ENCODE results near the gene DDO.
"Not testable (repeated sequence)": the region's sequence is repeated elsewhere in the genome, so short reads cannot be mapped to it uniquely, and the experiment has no call there.

DDO gene

DNA sequence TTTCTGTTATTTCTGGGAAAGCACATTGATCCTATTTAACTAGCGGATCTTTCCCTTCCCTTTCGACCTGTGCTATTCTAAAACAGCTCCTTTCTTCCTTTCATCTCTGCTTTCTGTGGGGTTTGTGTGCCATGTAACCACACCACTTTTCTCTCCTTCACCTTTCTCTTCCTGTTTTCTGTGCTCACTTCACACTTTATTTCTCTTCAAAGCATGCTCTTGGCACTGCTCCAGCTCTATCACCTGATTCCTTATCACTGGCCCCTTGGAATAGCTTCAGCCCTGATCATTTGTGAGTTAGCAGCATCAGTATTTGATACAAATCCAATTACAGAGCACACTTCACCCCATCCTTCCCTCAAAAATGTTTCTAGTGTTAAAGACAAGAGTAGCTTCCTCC, 49.1 kb downstream of the DDO start:
- no peak for DNase-seq

DNA sequence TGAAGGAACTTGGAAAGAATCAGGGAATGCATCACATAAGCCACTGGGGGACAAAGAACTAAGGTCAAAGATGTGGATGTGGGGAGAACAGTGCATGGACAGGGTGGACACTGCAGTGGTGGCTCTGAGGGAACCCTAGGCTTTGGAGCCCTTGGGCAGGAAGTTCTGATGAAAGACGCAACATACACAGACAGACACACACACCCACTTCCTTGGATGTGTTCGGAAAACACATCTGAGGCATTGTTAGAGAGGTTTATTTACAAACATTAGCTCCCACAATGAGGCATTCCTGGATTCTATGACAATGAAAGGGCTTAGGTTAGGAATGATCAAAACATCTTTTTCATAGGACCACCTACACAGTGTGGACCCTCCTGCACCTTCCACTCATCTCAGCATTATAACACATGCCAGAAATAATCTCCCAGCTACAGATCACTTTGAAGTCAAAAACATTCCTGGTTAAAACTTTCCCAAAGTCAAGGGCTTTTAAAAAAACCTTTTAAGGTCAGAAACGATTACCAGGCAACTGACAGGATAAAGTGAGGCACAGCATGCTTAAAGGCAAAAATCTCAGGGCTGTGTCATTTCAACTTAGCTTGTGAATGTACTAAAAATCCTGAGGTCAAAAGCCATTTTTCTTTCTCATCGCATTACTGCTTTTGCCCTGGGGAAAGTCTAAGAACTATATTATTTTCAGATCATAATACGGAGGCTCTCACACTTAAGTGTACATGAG, 50.8 kb downstream of the DDO start:
- no peak for DNase-seq

DNA sequence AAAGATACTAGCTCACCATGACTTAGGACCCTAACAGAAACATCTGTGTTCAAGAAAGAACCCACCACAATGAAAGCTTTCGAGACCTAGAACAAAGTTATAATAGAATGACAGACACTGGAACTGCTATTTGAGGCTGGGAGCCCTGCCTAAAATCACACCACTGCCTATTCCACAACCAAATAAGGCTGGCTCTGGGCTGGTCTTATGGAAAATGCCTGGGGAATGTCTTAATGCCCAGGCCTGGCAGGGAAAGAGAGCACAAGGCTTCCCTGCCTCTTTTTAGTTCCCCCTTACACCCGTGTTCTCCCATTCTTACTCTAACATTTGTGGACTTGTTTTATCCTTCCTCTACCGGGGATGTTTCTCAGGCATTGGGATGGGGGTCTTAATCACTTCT, 51.6 kb downstream of the DDO start:
- no peak for DNase-seq

DNA sequence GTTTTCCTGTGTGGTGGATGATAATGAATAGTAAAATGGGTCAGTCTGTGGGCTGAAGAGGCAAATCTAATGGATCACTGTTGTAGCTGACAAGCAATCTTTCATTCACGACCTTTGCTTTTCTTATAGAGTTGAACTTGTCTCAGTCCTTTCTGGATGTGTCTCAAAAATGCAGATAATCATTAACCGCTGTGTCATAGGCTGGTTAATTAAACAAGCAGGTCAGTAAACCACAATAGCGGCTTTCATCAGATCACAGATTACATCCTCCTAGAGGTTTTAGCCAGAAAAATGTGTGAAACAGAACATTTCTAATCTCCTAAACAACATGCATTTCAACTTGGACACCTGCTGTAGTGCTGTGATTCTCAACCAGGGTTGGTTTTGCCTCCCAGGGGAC, 54.7 kb downstream of the DDO start:
- DNase-seq, result no peak

DNA sequence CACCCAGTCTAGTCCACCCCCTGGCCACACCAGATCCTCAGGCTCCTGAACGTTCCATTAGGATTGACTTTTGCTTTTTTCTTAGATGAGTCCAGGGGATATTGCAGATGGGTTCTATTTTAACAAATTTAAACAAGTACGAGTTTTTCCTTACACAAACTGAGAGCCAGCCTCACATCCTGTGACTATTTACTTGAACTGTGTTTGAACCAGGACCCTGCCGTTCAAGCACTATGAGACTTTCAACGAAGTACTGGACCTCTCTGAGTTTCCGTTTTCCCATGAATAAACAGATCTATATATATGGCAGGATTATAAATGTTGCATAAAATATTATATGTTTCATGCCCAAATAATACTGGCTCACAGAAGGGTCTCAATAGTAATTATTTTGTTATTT, 55.8 kb downstream of the DDO start:
- DNase-seq, result no peak

DNA sequence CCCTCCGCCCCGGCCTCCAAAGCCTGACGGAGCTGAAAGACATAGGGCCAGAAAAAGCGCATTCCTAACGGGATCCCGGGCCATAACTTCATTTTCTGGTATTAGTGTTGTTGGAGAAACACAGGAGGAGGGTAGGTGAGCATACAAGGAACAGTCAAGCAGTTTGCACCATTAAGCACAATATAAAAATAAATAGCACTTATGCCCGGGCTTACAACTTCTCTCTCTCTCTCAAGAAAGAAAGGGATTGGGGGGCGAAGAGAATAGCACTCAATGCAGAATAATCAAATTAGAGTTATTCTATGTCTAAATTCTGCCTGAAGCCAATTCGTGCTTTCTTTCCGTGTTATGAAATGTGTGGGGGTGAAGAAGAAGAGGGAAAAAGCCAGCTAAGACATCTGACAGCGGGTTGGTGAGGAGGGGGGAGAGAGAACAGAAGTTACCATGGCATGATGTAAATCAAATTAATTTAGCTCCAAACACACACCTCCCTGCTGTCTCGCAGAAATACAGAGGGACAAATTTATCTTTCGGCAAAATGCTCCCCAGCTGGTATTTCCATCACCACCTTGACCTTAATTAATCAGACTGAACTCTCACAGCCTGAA, 56.7 kb downstream of the DDO start:
- no peak for DNase-seq

DNA sequence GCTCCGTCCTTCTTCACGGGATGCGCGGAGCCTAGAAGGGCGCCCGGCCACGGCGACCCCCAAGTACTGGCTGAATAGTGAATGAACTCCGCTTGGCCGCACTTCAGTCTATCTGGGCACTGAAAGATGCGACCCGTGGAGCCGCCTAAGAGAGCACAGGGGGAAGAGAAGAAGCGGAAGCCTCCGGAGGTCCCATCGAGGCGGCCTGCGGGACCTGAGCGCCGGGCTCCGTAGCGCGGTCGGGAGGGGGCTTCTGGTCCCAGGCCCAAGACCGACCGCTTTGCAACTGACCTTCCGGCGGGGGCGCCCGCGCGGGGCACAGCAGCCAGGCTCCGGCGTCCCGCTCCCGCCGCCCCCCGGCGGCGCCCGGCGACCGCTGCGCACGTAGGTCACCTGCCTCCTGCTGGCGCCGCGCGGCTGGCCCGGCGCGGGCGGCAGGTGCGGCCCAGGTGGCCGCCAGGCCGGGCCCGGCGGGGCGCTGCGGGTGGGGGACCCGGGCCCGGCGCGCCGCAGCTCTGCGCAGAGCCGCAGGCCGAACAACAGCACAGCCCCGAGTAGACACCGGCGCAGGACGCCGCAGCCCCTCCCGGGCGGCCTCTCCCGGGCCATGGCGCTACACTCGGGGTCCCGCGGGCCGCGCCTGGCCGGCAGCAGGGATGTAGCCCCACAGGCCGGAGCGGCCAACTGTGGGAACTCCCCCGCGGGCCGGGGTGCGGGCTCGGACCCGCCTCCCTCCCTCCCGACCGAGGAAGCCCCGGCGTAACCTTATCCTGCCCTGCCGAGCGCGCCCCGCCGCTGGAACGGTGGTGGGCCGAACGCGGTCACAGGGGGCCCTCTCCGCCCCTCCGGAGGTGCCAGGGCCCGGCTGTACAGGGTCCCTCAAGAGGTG, 57.5 kb downstream of the DDO start, which contains the start of gene METTL24:
Gene METTL24 (minus strand): TSS at position 686 of the 889 bp plus-strand sequence. CDS start 77 bp downstream, at position 609.
- DNase-seq, result no peak

DNA sequence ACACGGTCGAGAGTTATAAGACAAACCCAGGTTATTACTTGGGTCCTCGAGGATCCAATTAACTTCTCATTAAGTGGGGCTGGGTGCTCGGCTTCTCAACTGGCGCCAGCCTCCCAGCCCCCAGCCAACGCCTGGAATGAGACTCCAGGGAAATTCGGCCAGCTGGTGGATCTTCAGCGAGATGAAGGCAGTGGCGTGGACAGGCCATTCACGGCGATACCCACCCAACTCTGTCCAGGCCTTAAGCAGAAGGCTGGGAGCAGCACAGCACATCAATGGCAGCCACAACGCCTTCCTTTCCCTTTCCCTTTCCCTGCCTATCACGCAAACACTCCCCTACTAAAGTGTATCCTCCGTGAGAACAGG, 58.1 kb downstream of the DDO start:
- no peak for DNase-seq

DNA sequence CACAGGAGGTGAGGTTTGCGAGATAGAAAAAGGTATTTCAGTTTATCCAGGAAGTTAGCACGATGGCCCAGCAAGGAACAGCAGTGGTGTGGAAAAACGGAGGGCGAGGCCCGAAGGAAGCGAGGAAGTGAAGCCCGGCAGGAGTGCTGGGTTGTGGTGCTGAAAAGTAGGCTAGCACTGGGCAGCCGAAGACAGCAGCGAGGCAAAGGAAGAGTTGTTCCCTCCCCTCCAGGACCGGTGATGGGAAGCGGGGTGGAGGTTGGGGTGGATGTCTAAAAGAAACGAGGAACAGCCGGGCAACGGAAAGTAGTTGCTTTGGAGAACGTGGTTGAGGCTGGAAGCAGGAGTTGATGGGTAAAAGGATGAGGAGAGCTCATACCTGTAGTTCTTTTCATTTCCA, 58.6 kb downstream of the DDO start:
- DNase-seq, result no peak

DNA sequence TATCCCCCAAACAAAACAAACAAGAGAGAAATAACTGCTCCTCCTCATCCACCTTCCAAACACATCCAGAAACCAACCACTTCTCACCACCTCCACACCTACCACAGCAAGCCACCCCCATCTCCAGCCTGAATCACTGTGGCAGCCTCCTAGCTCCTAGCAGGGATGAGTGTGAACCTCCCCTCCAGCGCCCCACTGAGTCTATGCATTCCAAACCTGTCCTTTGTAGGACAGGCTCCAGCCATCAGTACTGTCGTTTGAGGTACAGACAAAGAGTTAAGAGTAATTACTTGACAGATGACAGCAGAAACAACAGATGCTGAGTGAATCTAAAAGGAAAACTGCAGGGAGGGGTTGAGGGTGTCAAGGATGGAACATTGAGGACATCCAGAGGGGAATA, 59.6 kb downstream of the DDO start:
- DNase-seq, result no peak

DNA sequence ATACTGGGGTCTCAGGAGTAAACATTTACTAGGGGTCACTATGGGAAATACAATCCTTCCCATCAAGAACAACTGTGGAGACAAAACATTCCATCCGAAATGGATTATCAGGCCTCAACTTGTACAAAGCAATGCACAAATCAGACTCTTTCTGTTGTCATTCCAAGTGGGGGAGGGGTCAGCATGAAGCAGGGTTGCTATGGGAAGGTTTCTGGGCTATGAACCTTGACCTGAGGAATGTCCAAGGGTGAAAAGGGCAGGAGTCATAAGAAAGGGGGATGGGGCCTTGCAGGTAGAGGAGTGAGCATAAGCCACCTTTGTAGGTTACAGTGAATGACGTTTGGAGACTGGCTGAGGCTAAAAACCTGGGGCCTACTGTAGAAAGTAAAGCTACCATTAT, 60.4 kb downstream of the DDO start:
- DNase-seq, result no peak

DNA sequence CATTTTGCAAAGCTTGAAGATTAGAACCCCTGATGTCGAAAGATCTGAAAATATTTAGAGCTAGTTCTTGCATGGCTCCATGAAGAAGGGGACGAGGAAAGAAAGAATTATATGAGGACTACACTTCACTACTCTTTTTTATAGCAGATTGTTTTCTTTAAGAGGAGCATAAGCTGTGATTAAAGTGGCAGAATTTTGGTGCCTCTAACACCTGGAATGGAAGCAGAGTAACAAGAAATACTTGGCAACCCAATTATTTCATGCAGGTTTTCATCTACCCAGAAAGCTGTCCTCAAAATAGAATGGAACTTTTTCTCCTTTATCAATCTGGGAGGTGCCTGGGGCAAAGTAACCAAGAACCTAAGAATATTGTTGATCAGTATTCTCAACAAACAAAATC, 61.2 kb downstream of the DDO start:
- DNase-seq, result no peak

DNA sequence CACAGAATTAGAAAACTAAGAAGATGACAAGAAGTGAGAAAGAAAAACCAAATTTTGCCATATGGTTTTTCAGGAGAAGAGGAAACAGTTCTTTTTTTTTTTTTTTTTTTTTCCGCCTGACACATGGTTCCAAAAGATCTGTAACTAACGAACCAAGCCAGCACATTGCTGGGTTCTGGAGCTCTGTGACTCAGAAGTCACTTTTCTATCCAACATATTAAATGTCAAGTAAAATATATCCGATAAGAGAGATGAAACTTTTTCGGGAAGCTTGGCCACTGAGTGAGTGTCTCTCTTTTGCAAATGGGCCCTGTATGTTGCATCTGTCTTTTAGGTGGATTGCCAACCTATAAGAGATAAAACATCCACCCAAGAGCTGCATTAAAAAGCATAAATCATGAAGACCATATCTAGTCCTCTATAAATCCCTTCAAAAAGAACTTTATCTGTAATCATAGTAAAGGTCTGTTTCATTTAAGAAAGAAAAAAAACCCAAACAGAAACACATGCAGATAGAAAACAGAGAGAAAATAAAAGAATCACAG, 61.8 kb downstream of the DDO start:
- DNase-seq, result no peak

DNA sequence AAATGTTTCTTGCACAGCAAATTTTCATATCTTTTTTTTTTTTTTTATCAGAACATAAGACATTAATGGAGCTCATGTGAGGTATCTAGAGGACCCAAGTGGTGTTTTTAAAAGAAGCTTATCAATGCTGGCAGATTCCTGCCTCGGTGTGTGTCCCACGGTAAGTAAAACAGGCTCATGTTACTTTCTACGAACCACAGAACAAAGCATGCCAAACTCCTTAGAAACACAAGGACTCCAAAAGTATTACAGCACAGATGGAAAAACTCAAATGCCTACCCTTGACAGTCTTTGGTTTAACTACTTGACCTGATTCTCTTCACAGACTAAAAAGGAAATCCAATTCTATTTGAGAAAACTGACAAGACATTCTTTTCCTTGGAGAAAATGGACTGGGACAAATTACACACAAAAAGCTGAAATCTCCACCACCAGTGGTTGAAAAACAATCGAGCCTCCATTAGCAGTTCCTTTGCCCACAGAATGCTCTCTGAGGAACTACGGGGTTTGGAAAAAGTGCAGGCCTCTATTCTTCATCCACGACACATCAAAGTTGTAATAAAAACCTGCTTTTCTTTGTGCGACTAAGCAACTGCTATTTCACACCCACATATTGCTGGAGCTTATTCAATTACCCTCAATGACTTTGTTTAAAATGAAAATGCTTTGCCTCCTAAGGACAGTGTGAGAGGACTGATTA, 62.7 kb downstream of the DDO start:
- no peak for DNase-seq

DNA sequence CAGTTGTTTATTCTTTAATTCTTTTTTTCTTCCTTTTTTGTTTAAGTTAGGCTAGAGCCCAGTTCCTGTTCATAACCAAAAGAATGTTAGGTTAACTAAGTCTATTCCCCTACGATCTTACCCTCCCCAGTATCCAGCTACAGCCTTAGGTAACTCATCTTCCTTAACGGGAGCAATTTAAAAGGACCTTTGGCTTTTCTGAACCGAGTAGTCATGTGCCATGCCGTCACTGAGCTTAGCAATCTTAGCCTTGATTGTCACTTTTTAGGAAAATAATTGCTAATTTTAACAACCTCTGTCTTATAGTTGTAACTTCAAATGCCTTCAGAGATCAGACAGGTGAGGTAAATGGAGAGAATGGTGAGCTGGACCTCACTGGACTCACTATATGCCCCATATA, 63.4 kb downstream of the DDO start:
- no peak for DNase-seq

DNA sequence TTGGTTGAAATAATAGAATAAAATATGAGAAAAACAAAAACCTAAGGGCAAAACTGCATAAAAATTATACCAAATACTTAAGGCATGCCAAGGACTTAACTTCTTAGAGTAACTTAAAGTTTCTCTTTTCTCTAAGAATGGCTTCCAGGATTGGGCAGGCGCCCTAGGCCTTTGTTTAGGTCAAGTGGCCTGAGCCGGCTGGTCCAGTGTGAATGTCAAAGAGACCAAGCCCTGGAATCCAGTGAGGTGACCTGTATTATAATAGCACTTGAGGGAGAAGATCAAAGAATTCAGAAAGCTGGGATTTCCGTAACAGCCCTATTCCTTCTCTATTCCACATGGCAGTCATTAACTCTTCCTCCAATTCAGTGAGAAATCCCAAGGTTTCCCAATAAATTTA, 63.8 kb downstream of the DDO start:
- DNase-seq, result no peak

DNA sequence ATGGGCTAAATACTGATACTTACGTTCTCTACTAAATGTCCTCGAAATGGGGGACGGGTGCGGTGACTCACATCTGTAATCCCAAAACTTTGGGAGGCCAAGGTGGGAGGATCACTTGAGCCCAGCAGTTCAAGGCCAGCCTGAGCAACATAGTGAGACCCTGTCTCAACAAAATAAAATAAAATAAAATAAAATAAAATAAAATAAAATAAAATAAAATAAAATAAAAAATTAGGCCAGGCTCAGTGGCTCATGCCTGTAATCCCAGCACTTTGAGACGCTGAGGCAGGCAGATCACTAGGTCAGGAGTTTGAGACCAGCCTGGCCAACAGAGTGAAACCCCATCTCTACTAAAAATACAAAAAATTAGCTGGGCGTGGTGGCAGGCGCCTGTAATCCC, 64.8 kb downstream of the DDO start:
- not testable (repeated sequence) for DNase-seq

DNA sequence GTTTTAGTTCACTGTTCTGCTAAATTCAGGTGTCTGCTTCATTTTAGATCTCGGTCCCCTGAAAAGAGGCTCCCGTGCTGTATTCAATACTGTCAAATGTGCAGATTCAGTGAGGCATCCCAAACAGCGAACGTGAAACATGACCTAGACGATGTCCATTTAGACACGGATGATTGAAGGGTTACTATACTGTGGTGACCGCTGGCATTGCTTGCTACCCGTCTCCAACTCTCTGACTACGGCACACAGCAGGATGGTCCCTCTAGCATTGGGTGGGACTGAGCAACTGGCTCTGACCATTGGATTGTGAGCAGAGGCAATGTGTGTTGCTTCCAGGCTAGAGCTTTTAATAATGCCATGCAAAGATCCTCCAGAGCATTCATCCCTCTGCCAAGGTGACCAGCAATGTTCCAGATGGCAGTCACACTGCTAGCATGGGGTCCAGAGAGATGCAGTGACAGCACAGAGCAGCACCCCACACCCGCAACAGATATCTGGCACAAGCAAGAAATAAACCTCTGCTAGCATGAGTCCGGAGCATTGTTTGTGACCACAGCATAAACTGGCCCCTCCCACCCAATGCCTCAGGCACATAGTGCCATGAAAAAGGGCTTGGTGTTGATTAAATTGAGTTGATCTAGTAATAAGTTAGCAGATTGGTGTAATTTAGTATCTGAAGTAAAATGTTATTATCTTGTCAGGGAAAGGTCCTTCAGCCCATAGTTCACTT, 66.2 kb downstream of the DDO start:
- DNase-seq, result no peak

DNA sequence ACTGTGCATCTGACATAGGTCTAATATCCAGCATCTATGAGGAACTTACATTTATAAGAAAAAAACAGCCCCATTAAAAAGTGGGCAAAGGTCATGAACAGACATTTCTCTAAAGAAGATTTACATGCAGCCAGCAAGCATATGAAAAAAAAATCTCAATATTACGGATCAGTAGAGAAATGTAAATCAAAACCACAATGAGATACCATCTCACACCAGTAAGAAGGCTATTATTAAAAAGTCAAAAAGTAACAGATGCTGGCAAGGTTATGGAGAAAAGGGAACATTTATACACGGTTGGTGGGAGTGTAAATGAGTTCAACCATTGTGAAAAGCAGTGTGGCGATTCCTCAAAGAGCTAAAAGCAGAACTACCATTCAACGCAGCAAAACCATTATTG, 70.3 kb downstream of the DDO start:
- no peak for DNase-seq

DNA sequence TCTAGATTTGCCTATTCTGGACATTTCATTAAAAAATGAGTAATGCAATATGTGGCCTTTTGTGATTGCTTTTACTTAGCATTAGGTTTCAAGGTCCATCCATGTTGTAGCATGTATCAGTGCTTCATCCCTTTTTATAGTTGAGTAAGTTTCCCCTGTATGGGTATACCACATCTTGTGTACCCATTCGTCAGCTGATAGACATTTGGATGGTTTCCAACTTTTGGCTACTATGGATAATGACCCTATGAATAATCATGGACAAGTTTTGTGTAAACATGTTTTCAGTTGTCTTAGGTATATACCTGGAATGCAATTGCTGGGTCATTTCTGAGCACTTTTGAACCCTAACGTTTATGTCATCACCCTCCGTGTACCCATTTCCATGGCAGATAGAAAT, 72.6 kb downstream of the DDO start:
- DNase-seq, result no peak
